ENCODE measurements around the gene MBD3L4. TPM values are rescaled to one million over a fixed set of nuclear protein-coding genes. Genes with fewer than 3 reads are reported as not detected.
"Not testable (repeated sequence)": the region's sequence is repeated elsewhere in the genome, so short reads cannot be mapped to it uniquely, and the experiment has no call there.

The MBD3L4 gene
- total RNA-seq, 1 experiment from 2014 or later = not detected

- not testable (repeated sequence) for DNase-seq (ENCODE audit: low read depth)
Observed at GRCh38 chr19:7051421-7051820, 11.4 kb upstream of the MBD3L4 start.

GRCh38 chr19:7049021-7049420, 9.0 kb upstream of the MBD3L4 start, which contains the start of gene MBD3L2:
TSS of gene MBD3L2 (plus strand) at chr19:7049321. CDS start at chr19:7049374, 53 bp downstream.
- DNase-seq (ENCODE audit: low read depth) = not testable (repeated sequence)

GRCh38 chr19:7041563-7041962, 1.6 kb upstream of the MBD3L4 start:
- not testable (repeated sequence) for DNase-seq (ENCODE audit: low read depth)

DNA sequence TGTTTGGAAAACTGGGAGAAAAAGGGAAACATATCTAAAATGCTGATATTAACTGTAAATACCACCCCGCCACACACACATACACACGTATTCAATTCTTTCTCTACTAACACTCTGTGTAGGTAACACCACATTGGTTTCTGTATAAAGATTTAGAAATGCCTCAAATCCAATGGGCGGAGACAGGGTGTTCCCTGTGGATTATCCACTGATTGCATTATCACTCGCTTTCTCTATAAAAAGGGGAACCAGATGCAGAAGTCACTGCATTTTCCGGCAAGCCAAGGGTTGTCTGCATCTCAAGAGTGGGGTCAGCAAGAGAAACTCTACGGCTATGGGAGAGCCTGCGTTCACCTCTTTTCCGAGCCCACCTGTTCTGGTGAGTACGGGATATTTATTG, 9.7 kb downstream of the MBD3L4 start, which contains the start of gene MBD3L5:
Gene MBD3L5, plus strand, starts transcription at position 301 of the 400 bp plus-strand sequence. Its CDS starts 34 bp downstream, at position 335.
- DNase-seq (ENCODE audit: low read depth) = not testable (repeated sequence)

- DNase-seq (ENCODE audit: low read depth) = not testable (repeated sequence)
Observed at GRCh38 chr19:7028790-7029189, 11.2 kb downstream of the MBD3L4 start.

DNA sequence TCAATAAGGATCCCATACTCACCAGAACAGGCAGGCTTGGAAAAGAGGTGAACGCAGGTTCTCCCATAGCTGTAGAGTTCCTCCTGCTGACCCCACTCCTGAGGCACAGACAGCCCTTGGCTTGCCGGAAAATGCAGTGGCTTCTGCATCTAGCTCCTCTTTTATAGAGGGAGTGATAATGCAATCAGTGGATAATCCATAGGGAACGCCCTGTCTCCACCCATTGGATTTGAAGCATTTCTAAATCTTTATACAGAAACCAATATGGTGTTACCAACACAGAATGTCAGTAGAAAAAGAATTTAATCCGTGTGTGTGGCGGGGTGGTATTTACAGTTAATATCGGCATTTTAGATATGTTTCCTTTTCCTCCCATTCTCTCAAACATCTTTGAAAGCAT, 18.6 kb downstream of the MBD3L4 start, which contains the start of gene MBD3L2B:
Gene MBD3L2B, minus strand, starts transcription at position 101 of the 400 bp plus-strand sequence. Its CDS starts 34 bp downstream, at position 67.
- not testable (repeated sequence) for DNase-seq (ENCODE audit: low read depth)

GRCh38 chr19:7018828-7019227, 21.2 kb downstream of the MBD3L4 start:
- no peak for DNase-seq (ENCODE audit: low read depth)

GRCh38 chr19:7013678-7014077, 26.3 kb downstream of the MBD3L4 start:
- peak; percentile 75 for DNase-seq (ENCODE audit: low read depth)

DNA sequence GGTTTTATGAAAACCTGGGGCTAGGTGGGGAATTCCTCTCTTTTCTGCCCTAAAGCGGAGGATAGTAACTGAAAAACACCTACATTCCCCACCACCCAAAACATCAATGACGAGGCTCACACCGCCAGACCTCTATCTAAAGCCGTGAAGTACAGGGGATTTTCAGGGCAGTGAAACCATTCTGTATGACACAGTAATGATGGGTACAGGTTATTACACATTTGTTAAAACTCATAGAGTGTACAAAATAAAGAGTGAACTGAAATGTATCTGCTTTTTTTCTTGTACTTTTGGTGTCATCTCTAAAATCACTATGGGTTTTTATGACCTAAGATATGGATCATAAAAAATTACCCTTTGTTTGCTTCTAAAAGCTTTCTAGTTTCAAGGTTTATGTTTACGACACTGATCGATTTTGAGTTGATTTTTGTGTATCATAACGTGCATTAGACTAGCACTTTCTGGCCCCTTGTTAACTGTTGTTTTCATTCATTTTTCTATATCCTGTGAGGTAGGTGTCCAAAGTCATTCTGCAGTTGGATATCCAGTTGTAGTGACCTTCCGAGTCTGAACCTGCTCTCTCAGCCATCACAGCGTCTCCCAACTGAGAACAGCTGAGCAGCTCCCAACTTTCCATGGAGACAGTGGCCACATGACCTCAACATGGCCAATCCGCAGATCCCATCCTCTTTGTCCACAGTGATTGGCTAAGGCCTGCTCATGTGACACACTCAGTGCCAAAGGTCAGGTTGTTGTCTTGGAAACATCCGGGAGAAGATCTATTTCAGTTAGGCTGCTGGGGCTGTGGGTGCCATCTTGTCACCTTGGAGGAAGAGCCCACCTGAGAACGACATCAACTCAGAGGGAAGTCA, 29.0 kb downstream of the MBD3L4 start:
- DNase-seq (ENCODE audit: low read depth) = no peak

GRCh38 chr19:7007859-7008258, 32.1 kb downstream of the MBD3L4 start:
- no peak for DNase-seq (ENCODE audit: low read depth)

- no peak for DNase-seq (ENCODE audit: low read depth)
Observed at GRCh38 chr19:7006135-7006704, 33.8 kb downstream of the MBD3L4 start.

- DNase-seq (ENCODE audit: low read depth) = no peak
Observed at GRCh38 chr19:7004313-7004931, 35.6 kb downstream of the MBD3L4 start.

DNA sequence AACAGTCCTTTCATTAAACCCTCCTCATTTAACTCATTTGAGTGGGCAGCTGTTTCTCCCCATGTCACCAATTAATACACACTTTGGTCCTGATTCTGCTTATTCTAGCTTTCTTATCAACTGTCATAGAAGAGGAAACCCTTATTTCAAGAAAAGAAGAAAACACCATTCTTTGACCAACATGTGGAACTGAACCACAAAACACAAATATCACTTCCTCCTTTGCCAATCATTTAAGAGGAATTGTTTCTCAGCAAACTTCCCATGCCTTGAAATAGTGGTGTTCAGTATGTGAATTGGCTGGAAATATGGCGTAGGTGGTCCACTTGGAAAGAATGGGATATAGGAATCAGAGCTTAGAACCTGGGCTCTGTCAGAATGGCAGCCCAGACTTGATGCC, 39.2 kb downstream of the MBD3L4 start:
- no peak for DNase-seq (ENCODE audit: low read depth)

GRCh38 chr19:7000333-7000732, 39.6 kb downstream of the MBD3L4 start:
- no peak for DNase-seq (ENCODE audit: low read depth)

DNA sequence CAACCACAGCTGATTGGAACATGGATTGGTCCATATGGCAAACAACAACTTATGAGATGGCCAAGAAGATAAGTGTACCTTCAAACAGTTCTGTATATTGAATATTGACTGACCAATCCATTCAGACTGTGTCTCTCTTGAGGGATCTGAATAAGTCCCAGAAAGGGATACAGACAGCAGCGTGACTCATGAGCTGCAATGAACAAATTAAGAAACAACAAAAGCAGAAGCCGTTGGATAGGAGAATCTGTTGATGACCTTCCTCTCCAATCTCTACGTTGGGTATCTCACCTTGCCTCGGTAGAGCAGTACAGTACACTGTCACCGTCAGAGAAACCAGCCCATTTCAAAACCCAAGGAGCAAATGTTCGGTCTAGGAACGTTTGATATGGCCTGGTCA, 40.0 kb downstream of the MBD3L4 start:
- no peak for DNase-seq (ENCODE audit: low read depth)

- peak; percentile 56 for DNase-seq (ENCODE audit: low read depth)
Observed at GRCh38 chr19:6997679-6998445, 42.1 kb downstream of the MBD3L4 start.

DNA sequence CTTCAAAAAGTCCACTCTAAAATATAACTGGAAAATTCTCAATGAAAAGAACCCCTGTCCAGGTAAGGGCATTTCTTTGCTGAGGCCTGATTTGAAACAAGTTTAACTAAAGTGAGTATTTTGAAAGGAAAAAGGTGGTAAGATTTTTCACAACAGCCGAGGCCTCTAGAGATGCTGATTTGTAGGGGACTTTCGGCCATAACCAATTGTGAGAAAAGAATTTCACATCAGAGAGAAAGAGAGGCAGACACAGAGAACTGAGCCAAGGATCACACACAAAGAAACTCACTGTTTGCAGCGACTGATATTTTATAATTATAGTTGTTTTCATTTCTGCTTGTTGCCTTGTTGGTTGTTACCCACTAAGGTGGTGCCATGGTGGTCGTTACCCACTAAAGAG, 43.2 kb downstream of the MBD3L4 start:
- DNase-seq (ENCODE audit: low read depth) = no peak

GRCh38 chr19:6995054-6995453, 44.9 kb downstream of the MBD3L4 start:
- DNase-seq (ENCODE audit: low read depth) = no peak

DNA sequence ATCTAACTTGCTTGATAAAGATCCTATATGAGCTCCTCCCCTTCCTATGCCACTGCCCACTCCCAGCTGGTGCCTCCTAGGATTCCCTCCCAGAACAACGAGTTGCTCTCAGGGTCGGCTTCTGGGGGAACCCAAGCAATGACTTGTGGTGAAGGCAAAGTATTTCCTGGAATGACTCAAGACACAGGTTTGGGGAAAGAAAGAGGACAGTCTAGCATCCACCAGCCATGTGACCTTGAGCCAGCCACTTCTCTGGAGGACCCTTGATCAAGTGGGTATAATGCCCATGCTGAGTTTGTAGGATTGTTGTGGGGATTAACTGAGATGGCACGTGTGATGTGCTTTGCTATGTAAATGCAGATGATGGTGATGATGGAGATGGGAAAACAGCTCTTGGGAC, 51.7 kb downstream of the MBD3L4 start:
- DNase-seq (ENCODE audit: low read depth) = no peak

DNA sequence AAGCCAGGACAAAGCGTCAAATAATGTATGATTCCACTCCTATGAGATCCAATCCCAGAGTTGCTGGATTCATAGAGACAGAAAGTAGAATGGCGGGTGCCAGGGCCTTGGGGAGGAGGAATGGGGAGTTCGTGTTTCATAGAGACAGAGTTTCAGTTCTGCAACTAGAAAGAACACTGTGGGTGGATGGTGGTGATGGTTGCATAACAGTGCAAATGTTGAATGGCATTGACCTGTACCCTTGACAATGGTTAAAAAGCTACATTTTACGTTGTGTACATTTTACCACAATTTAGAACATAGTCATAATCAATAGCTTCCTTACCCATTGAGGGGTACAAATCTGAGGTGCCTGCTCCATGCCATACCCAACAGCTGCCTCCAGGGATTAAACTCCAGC, 52.1 kb downstream of the MBD3L4 start:
- DNase-seq (ENCODE audit: low read depth) = no peak

All from HT1080 (cell line).